Panc1 (cell line): ENCODE results near the gene ZNF665. TPM values are rescaled to one million over a fixed set of nuclear protein-coding genes. Genes with fewer than 3 reads are reported as not detected.

Experiments used
- ATAC-seq: fragments of 200-7000 bp; cut with Tn5 transposase; 2 replicates; pipeline ENCODE4 v1.9.1; 2020; ENCODE audit warnings: mild to moderate bottlenecking, moderate library complexity
- BruUV-seq: library from RNA; stranded (reverse); fragments of 400-500 nt; replicated peaks from 2 replicates; lab custom pipeline; 2021; lab: Mats Ljungman, UMichigan
- CTCF ChIA-PET: fragments of 300-600 bp; sonication (Branson Sonifier 250); formaldehyde crosslinking; loops from one replicate; lab custom pipeline; 2022; ENCODE audit warnings: antibody characterized with exemption; lab: Charles Lee
- POLR2A ChIA-PET: fragments of 300-600 bp; sonication (Branson Sonifier 250); formaldehyde crosslinking; loops from one replicate; lab custom pipeline; 2022; ENCODE audit warnings: antibody characterized with exemption; lab: Charles Lee
- DNase-seq: peaks from one replicate; pipeline ENCODE4 v3.0.0-alpha.2; 2010; ENCODE audit warnings: low read depth, low spot score
- H3K27ac ChIP-seq: 2 replicates; pipeline ENCODE4 v1.5.1; 2011; ENCODE audit warnings: mild to moderate bottlenecking, low read length, inconsistent platforms
- H3K27me3 ChIP-seq: fragments of 200-500 bp; sonication (Bioruptor generic); 2 replicates; pipeline ENCODE4 v1.6.0; 2014; ENCODE audit warnings: low read length, inconsistent platforms; ENCODE audit not compliant: control insufficient read depth, insufficient read depth
- H3K36me3 ChIP-seq: fragments of 200-500 bp; sonication (Bioruptor generic); 2 replicates; pipeline ENCODE4 v1.5.1; 2014; ENCODE audit warnings: inconsistent platforms, mild to moderate bottlenecking, low read length, moderate library complexity; ENCODE audit not compliant: control insufficient read depth, insufficient read depth
- H3K4me1 ChIP-seq: 2 replicates; pipeline ENCODE4 v1.5.1; 2011; ENCODE audit warnings: inconsistent platforms, mild to moderate bottlenecking, low read length, moderate library complexity; ENCODE audit not compliant: control insufficient read depth, insufficient read depth
- H3K4me3 ChIP-seq, 2 experiments: 2 replicates each; pipeline ENCODE4 v1.5.1; 2011 to 2012; ENCODE audit warnings: low read depth in 2 of 2, low read length in 2 of 2, mild to moderate bottlenecking in 2 of 2, inconsistent platforms in 1 of 2, moderate library complexity in 1 of 2
- H3K9me3 ChIP-seq: fragments of 200-500 bp; sonication (Bioruptor generic); 2 replicates; pipeline ENCODE4 v1.5.1; 2014; ENCODE audit warnings: low read depth, mild to moderate bottlenecking, inconsistent platforms, low read length, moderate library complexity; ENCODE audit not compliant: control insufficient read depth, insufficient read depth
- CTCF ChIP-seq: fragments of 450-650 bp; IDR thresholded peaks from 2 replicates; pipeline ENCODE4 v1.5.1; 2017; ENCODE audit warnings: mild to moderate bottlenecking
- POLR2AphosphoS5 ChIP-seq: IDR thresholded peaks from 2 replicates; pipeline ENCODE4 v1.6.1; 2012; ENCODE audit warnings: mild to moderate bottlenecking, low read depth, low read length, moderate library complexity
- REST ChIP-seq, 2 experiments: IDR thresholded peaks; 2 replicates each; pipeline ENCODE4 v1.6.1; 2011 to 2012; ENCODE audit warnings: low read depth in 2 of 2, control low read depth in 1 of 2, low read length in 1 of 2, mild to moderate bottlenecking in 1 of 2, moderate library complexity in 1 of 2; ENCODE audit not compliant: insufficient read depth in 1 of 2
- SIN3A ChIP-seq: IDR thresholded peaks from 2 replicates; pipeline ENCODE4 v1.6.1; 2012; ENCODE audit warnings: low read depth, mild to moderate bottlenecking, low read length, moderate library complexity, borderline replicate concordance; ENCODE audit not compliant: insufficient read depth
- TCF7L2 ChIP-seq: IDR thresholded peaks from 2 replicates; pipeline ENCODE4 v1.6.1; 2011; ENCODE audit warnings: mild to moderate bottlenecking, low read depth, low read length, inconsistent platforms
- in situ Hi-C: cut with HindIII; loops from 2 replicates; pipeline ENCODE4 v1.10.0; 2016; ENCODE audit warnings: low sequenced_read_pairs, low pct_unique_long_range_greater_than_20kb
- intact Hi-C: fragments of 100-400 bp; cut with micrococcal nuclease; formaldehyde crosslinking; loops from one replicate; pipeline ENCODE4 v1.10.0; 2022; ENCODE audit not compliant: unreplicated experiment
- total RNA-seq: library from RNA; stranded (reverse); gene quantifications from one replicate; pipeline ENCODE4 v1.2.1, GENCODE V29; 2021; ENCODE audit not compliant: unreplicated experiment

The ZNF665 gene
- total RNA-seq, 1 experiment from 2014 or later: 7.0 TPM

- ChIA-PET POLR2A (no interaction called here), CTCF (no interaction called here)
- Histone ChIP-seq H3K27ac (peak overlapping the region; percentile 92), H3K27me3 (no peaks in the 10 kb centered on the region), H3K4me1 (peaks cover 7% of the 10 kb centered on the region), H3K9me3 (peaks cover 32% of the 10 kb centered on the region), H3K4me3 (peak overlapping the region; percentile 74 to 100), H3K36me3 (no peaks in the 10 kb centered on the region)
- TF ChIP-seq CTCF: no peak
- no peak for TF ChIP-seq REST (IDR thresholded peaks at IDR 0.05; ENCODE audit: insufficient read depth in 1 of 2, low read depth in 2 of 2, low read length in 1 of 2)
- TF ChIP-seq SIN3A: peak; percentile 89
- TF ChIP-seq TCF7L2: no peak
- peak; percentile 96 for TF ChIP-seq POLR2AphosphoS5
- intact Hi-C loops (loop anchor here (5.0 kb wide), 1 partner anchor 165 kb away; no protein-coding TSS in a partner anchor), in situ Hi-C loops (no loop called here)
- BruUV-seq: no TSS peak
- DNase-seq (peak; percentile 61), ATAC-seq (peak; percentile 84)
Observed at GRCh38 chr19:53196777-53197396, 3.7 kb upstream of the ZNF665 start.

DNA sequence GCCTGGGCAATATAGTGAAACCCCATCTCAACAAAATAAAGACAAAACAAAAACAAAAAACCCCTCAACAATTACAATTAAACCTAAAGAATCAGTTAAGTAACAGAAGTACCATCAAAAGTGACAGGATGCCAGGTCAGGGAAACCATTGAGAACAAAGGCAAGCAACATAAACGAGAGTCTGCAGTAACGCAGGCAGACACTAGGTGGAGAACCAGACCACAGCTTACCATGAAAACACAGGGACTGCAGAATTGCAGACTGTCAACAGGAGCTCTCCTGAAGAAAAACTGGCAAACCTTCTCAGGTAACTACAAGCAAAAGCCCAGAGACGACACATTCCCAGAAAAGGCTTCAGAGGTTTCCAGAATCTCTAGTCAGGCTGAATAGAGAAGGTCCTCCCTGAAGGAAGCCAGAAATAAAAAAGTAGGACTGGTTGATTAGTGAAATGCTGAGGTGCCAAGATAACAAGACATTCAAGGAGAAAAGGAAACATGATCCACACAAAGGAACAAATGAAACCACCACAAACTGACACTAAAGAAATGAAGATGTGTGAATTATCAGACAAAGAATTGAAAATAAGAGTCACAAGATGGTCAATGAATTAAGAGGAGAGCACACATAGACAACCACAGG, 2.2 kb upstream of the ZNF665 start:
- ChIA-PET POLR2A (no interaction called here), CTCF (interaction anchor here (0.5 to 1.3 kb wide), 6 partner anchors 167 to 552 kb away, joined by 3 to 9 read pairs (median 4); no protein-coding TSS in a partner anchor)
- H3K4me1 ChIP-seq: peaks cover 7% of the 10 kb centered on the region
- intact Hi-C loops (loop anchor here (5.0 kb wide), 1 partner anchor 167 kb away; no protein-coding TSS in a partner anchor), in situ Hi-C loops (no loop called here)
- ATAC-seq (peak; percentile 58), DNase-seq (peak; percentile 88)
- peaks cover 25% of the 10 kb centered on the region; the same call in 1 of the 2 replicates for H3K9me3 ChIP-seq
- no peaks in the 10 kb centered on the region for H3K27me3 ChIP-seq
- TF ChIP-seq SIN3A (0 out of 2 replicates have a peak, but pooled peaks have one; percentile 45), REST (IDR thresholded peaks at IDR 0.05; ENCODE audit: insufficient read depth in 1 of 2, low read depth in 2 of 2, low read length in 1 of 2) (no peak), CTCF (peak; percentile 99), POLR2AphosphoS5 (no peak)
- no peaks in the 10 kb centered on the region for H3K36me3 ChIP-seq
- BruUV-seq: no TSS peak
- H3K27ac ChIP-seq: no peak overlapping the region
- H3K4me3 ChIP-seq: no peak overlapping the region
